B cell (primary cell): ENCODE data around the gene APOLD1. TPM values are rescaled to one million over a fixed set of nuclear protein-coding genes. Genes with fewer than 3 reads are reported as not detected.

Experiments
- ATAC-seq: fragments of 200-7000 bp; cut with Tn5 transposase; one replicate; pipeline ENCODE4 v1.10.0; 2021; ENCODE audit warnings: low read depth, mild to moderate bottlenecking, moderate number of reproducible peaks, moderate library complexity
- CTCF ChIA-PET: fragments of 350-600 bp; sonication (Branson Sonifier 250); formaldehyde crosslinking; loops from one replicate; lab custom pipeline; 2021; ENCODE audit warnings: antibody characterized with exemption, inconsistent platforms; lab: Charles Lee
- POLR2A ChIA-PET: fragments of 350-600 bp; sonication (Branson Sonifier 250); formaldehyde crosslinking; loops from one replicate; lab custom pipeline; 2021; ENCODE audit warnings: antibody characterized with exemption; lab: Charles Lee
- DNase-seq: peaks from one replicate; pipeline ENCODE4 v3.0.0; 2013
- H2AFZ ChIP-seq: 2 replicates; pipeline ENCODE4 v1.6.1; 2012; ENCODE audit warnings: mild to moderate bottlenecking, low read depth, low read length; ENCODE audit not compliant: insufficient read depth, poor library complexity, severe bottlenecking
- H3K27ac ChIP-seq, 2 donors: 1 replicate in 1 of 2; 2 replicates in 1 of 2; pipeline ENCODE4 v1.5.1; 2012 to 2013; ENCODE audit warnings: low read length in 2 of 2, mild to moderate bottlenecking in 2 of 2, moderate library complexity in 1 of 2
- H3K27me3 ChIP-seq, 4 experiments: fragments of 200-600 bp in 1 of 4; sonication (generic) in 1 of 4; replicated peaks in 1 of 4; 1 replicate in 2 of 4; 2 replicates in 2 of 4; pipeline versions ENCODE4 v1.6.1 to v1.7.0; 2013 to 2016; ENCODE audit warnings: low read length in 3 of 4, mild to moderate bottlenecking in 2 of 4, mixed read lengths in 1 of 4, moderate library complexity in 1 of 4; ENCODE audit not compliant: insufficient read depth in 4 of 4, control insufficient read depth in 3 of 4; ENCODE audit errors: control extremely low read depth in 1 of 4
- H3K36me3 ChIP-seq, 2 experiments: replicated peaks in 1 of 2; 1 replicate in 1 of 2; 2 replicates in 1 of 2; pipeline versions ENCODE4 v1.6.1 to v1.7.1; 2013; ENCODE audit warnings: low read length in 1 of 2; ENCODE audit not compliant: insufficient read depth in 2 of 2, control insufficient read depth in 1 of 2; ENCODE audit errors: control extremely low read depth in 1 of 2, extremely low read depth in 1 of 2
- H3K4me1 ChIP-seq, 2 donors: fragments of 200-600 bp in 1 of 2; sonication (generic) in 1 of 2; 1 replicate in 1 of 2; 2 replicates in 1 of 2; pipeline versions ENCODE4 v1.5.1 to v1.6.1; 2013 to 2017; ENCODE audit warnings: low read length in 2 of 2; ENCODE audit not compliant: control insufficient read depth in 2 of 2, insufficient read depth in 2 of 2
- H3K4me2 ChIP-seq: replicated peaks from 2 replicates; pipeline ENCODE3; 2012; ENCODE audit warnings: mild to moderate bottlenecking, low read depth, low read length; ENCODE audit not compliant: poor library complexity, severe bottlenecking
- H3K4me3 ChIP-seq, 5 experiments: fragments of 200-600 bp in 1 of 5; sonication (generic) in 1 of 5; 1 replicate in 3 of 5; 2 replicates in 2 of 5; pipeline versions ENCODE4 v1.5.1 to v1.7.0; 2011 to 2016; ENCODE audit warnings: low read length in 4 of 5, mild to moderate bottlenecking in 4 of 5, low read depth in 2 of 5, control low read depth in 1 of 5, moderate library complexity in 1 of 5; ENCODE audit not compliant: insufficient read depth in 1 of 5; ENCODE audit errors: control extremely low read depth in 1 of 5, extremely low read depth in 1 of 5
- H3K79me2 ChIP-seq: fragments of 200-600 bp; sonication (generic); one replicate; pipeline ENCODE4 v1.6.0; 2016; ENCODE audit warnings: low read length; ENCODE audit not compliant: control insufficient read depth, insufficient read depth
- H3K9ac ChIP-seq: fragments of 200-600 bp; sonication (generic); 2 replicates; pipeline ENCODE4 v1.6.1; 2017; ENCODE audit warnings: mild to moderate bottlenecking, low read length, moderate library complexity
- H3K9me3 ChIP-seq, 3 donors: one replicate each; pipeline versions ENCODE4 v1.6.1 to v1.7.1; 2013; ENCODE audit warnings: low read length in 2 of 3; ENCODE audit not compliant: control insufficient read depth in 2 of 3, insufficient read depth in 1 of 3; ENCODE audit errors: control extremely low read depth in 1 of 3
- H4K20me1 ChIP-seq: 2 replicates; pipeline ENCODE4 v1.6.0; 2012; ENCODE audit warnings: mild to moderate bottlenecking, low read length; ENCODE audit not compliant: insufficient read depth, control insufficient read depth, poor library complexity, severe bottlenecking
- H3K27ac Mint-ChIP-seq: one replicate; pipeline ENCODE4 v1.8.0; 2021; ENCODE audit warnings: mixed read lengths
- H3K27me3 Mint-ChIP-seq: one replicate; pipeline ENCODE4 v1.8.0; 2021; ENCODE audit warnings: mixed read lengths
- H3K4me1 Mint-ChIP-seq: one replicate; pipeline ENCODE4 v1.8.0; 2021; ENCODE audit warnings: mixed read lengths
- H3K4me3 Mint-ChIP-seq: one replicate; pipeline ENCODE4 v1.8.0; 2021; ENCODE audit warnings: mixed read lengths
- H3K9me3 Mint-ChIP-seq: one replicate; pipeline ENCODE4 v1.8.0; 2022; ENCODE audit warnings: mixed read lengths; ENCODE audit not compliant: insufficient read depth
- EZH2 ChIP-seq: IDR thresholded peaks from 2 replicates; pipeline ENCODE4 v1.6.1; 2012; ENCODE audit warnings: borderline replicate concordance, low read depth, mild to moderate bottlenecking, moderate library complexity, low read length; ENCODE audit not compliant: insufficient read depth, poor library complexity, severe bottlenecking
- WGBS: methylation state at CpG from one replicate; pipeline ENCODE4 v1.1.5; 2013; ENCODE audit warnings: missing lambda C conversion rate; ENCODE audit not compliant: insufficient coverage; 5-methylcytosine and 5-hydroxymethylcytosine counted together
- intact Hi-C: fragments of 100-400 bp; cut with micrococcal nuclease; formaldehyde crosslinking; loops from one replicate; pipeline ENCODE4 v1.10.0; 2022
- polyA plus RNA-seq: library from polyadenylated mRNA; depleted of rRNA; stranded (reverse); fragments of >200 nt; gene quantifications from 2 replicates; pipeline ENCODE4 v1.2.3, GENCODE V29; 2012
- total RNA-seq, 2 donors: library from RNA; stranded (reverse); fragments of 120-200 nt in 1 of 2; gene quantifications; 1 replicate in 1 of 2; 2 replicates in 1 of 2; pipeline versions ENCODE4 v1.2.3 to v1.2.4, GENCODE V29; 2013 to 2022
- TF ChIP-seq, protein P1 (sequence below): fragments of 200-600 bp; IDR thresholded peaks from one replicate; pipeline ENCODE4 v1.8.0; 2022; ENCODE audit warnings: antibody characterized with exemption, mild to moderate bottlenecking

The APOLD1 gene
- total and polyA plus RNA-seq, 2 donors (not counting 1 experiment from before 2014, with no cell fraction given) = 1.5 to 4.7 TPM

DNA sequence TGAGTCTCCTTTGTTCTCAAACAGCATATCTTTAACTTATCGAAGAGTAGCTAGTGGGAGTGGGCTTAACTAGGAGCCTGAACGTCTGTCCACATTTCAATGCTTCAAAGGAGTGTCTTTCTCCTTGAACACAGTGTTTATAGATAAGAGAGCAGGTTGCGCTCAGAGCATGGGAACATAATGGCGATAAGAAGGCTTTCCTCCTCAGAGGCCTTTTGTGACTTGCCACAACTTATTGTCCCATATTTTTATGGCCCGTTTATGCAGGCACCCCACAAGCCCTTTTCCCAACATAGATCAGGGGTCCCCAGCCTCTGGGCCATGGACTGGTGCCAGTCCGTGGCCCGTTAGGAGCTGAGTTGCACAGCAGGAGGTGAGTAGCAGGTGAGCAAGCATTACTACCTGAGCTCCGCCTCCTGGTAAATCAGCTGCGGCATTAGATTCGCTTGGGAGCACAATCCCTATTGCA is 25.1 kb downstream of the APOLD1 start:
- H2AFZ ChIP-seq = no peak overlapping the region
- H3K27ac ChIP-seq = no peak overlapping the region
- no peak overlapping the region for H3K4me2 ChIP-seq
- no peaks in the 10 kb centered on the region for H3K9me3 Mint-ChIP-seq
- no peaks in the 10 kb centered on the region for H3K9me3 ChIP-seq
- no peaks in the 10 kb centered on the region for H3K27me3 Mint-ChIP-seq
- H3K27ac Mint-ChIP-seq = peak overlapping the region; percentile 69
- no peak for DNase-seq
- H3K4me1 Mint-ChIP-seq = peaks cover 63% of the 10 kb centered on the region
- H3K4me3 ChIP-seq = no peak overlapping the region
- no peaks in the 10 kb centered on the region for H4K20me1 ChIP-seq
- no peak overlapping the region for H3K9ac ChIP-seq
- POLR2A ChIA-PET = no interaction called here
- no peaks in the 10 kb centered on the region for H3K27me3 ChIP-seq
- ATAC-seq = no peak
- intact Hi-C loops = no loop called here
- peaks cover 0 to 8% of the 10 kb centered on the region in 2 experiments for H3K36me3 ChIP-seq
- peaks cover 25% of the 10 kb centered on the region for H3K79me2 ChIP-seq
- 100% methylated on average over 6 of the region's 10 CpGs for WGBS
- H3K4me1 ChIP-seq = peaks cover 37 to 66% of the 10 kb centered on the region in 2 donors
- CTCF ChIA-PET = interaction anchor here (0.9 to 10.5 kb wide), 4 partner anchors 13 to 22 kb away, joined by 3 to 189 read pairs (median 6); no protein-coding TSS in a partner anchor
- TF ChIP-seq, protein P1, sequence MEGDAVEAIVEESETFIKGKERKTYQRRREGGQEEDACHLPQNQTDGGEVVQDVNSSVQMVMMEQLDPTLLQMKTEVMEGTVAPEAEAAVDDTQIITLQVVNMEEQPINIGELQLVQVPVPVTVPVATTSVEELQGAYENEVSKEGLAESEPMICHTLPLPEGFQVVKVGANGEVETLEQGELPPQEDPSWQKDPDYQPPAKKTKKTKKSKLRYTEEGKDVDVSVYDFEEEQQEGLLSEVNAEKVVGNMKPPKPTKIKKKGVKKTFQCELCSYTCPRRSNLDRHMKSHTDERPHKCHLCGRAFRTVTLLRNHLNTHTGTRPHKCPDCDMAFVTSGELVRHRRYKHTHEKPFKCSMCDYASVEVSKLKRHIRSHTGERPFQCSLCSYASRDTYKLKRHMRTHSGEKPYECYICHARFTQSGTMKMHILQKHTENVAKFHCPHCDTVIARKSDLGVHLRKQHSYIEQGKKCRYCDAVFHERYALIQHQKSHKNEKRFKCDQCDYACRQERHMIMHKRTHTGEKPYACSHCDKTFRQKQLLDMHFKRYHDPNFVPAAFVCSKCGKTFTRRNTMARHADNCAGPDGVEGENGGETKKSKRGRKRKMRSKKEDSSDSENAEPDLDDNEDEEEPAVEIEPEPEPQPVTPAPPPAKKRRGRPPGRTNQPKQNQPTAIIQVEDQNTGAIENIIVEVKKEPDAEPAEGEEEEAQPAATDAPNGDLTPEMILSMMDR = no peak
- no peak for TF ChIP-seq EZH2
- no peak overlapping the region for H3K4me3 Mint-ChIP-seq

DNA sequence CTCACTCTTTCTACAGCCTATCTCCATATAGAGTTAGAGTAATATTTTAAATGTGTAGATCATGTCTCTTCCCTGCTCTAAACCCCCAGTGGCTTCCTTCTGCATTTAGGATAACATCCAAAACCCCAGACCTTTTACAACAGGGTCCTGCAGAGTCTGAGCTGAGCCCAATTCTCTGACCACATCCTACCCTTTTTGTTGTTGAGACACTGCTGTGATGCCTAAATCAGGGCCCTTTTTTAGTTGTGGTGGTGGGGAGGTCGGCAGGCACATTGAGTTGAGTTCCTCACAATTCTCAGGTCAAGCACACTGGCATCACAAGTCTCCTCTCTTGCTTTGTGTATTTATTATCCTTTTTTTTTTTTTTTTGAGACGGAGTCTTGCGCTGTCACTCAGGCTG is 25.9 kb downstream of the APOLD1 start:
- H3K27me3 ChIP-seq = no peaks in the 10 kb centered on the region
- H3K36me3 ChIP-seq = peaks cover 0 to 15% of the 10 kb centered on the region in 2 experiments
- no peak overlapping the region for H3K4me2 ChIP-seq
- H3K4me3 ChIP-seq = no peak overlapping the region
- Mint-ChIP-seq H3K4me3 (no peak overlapping the region), H3K27ac (peak overlapping the region; percentile 60), H3K4me1 (peaks cover 64% of the 10 kb centered on the region), H3K9me3 (no peaks in the 10 kb centered on the region), H3K27me3 (no peaks in the 10 kb centered on the region)
- ChIA-PET POLR2A (interaction anchor here (0.6 kb wide), 1 partner anchor 262 kb away, joined by 4 read pairs; no protein-coding TSS in a partner anchor), CTCF (interaction anchor here (0.6 to 10.5 kb wide), 6 partner anchors 12 to 401 kb away, joined by 3 to 189 read pairs (median 4); no protein-coding TSS in a partner anchor)
- WGBS = 100% methylated on average over 1 of the region's 3 CpGs
- intact Hi-C loops = no loop called here
- no peak for TF ChIP-seq EZH2
- TF ChIP-seq, protein P1 = no peak
- H2AFZ ChIP-seq = no peak overlapping the region
- no peak overlapping the region for H3K27ac ChIP-seq
- ATAC-seq (no peak), DNase-seq (no peak)
- no peak overlapping the region for H3K9ac ChIP-seq
- no peaks in the 10 kb centered on the region for H4K20me1 ChIP-seq
- H3K9me3 ChIP-seq = no peaks in the 10 kb centered on the region
- H3K4me1 ChIP-seq = peaks cover 41 to 62% of the 10 kb centered on the region in 2 donors
- peaks cover 33% of the 10 kb centered on the region for H3K79me2 ChIP-seq
